ENCODE data around the gene XK. TPM values are rescaled to one million over a fixed set of nuclear protein-coding genes. Genes with fewer than 3 reads are reported as not detected.

The XK gene
- total RNA-seq, 4 donors from 2014 or later = 36.3 to 54.3 (median 39.9) TPM

DNA sequence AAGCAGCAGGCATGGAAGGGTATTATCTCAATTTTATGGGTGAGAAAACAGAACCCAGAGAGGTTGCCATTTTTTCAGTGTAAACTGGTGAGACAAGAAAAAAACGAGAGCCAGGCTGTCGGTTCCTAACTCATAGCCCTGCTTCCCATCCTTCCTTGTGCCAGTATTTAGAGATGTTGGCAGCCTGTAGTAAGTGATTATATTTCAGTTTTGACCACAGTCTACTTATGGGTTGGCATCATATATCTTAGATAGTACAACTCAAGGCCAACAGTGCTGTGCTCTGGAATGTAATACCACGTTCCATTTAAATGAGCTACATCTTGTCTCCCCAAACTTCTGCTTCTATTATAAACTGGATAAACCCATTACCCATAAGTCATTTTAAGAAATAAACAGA is 40.8 kb downstream of the XK start:
- H3K4me3 ChIP-seq = no peak overlapping the region
- peak overlapping the region in 1 of 4 donors; percentile 5 for H3K27ac ChIP-seq
- DNase-seq = no peak
- intact Hi-C loops (cut with DNase I; ENCODE audit: low total_unique reads) = no loop called here
- no peaks in the 10 kb centered on the region for H3K27me3 ChIP-seq
- in situ Hi-C loops (cut with MboI; ENCODE audit: low pct_ligation_motif_present in 1 of 4, low pct_unique_long_range_greater_than_20kb in 1 of 4, low sequenced_read_pairs in 3 of 4) = loop anchor here in 2 of 4 donors (25.0 kb wide), 2 partner anchors 89 to 461 kb away; no protein-coding TSS in a partner anchor
- no peaks in the 10 kb centered on the region for H3K9me3 ChIP-seq
- 79 to 94% methylated on average over 3 of the region's 3 CpGs for WGBS, 2 donors (ENCODE audit: low coverage in 1 of 2)
- H3K4me1 ChIP-seq = no peaks in the 10 kb centered on the region
- no peaks in the 10 kb centered on the region for H3K36me3 ChIP-seq
- TF ChIP-seq POLR2AphosphoS5 (IDR thresholded peaks at IDR 0.05) (no peak), CTCF (IDR thresholded peaks at IDR 0.05) (no peak), POLR2A (IDR thresholded peaks at IDR 0.05) (no peak), EP300 (IDR thresholded peaks at IDR 0.05; ENCODE audit: low read depth) (no peak)

- Histone ChIP-seq H3K4me1 (peaks cover 0 to 7% (median 0%) of the 10 kb centered on the region in 4 donors), H3K27ac (no peak overlapping the region), H3K4me3 (no peak overlapping the region), H3K27me3 (no peaks in the 10 kb centered on the region), H3K36me3 (no peaks in the 10 kb centered on the region), H3K9me3 (no peaks in the 10 kb centered on the region)
- intact Hi-C loops (cut with DNase I; ENCODE audit: low total_unique reads) (no loop called here), in situ Hi-C loops (cut with MboI; ENCODE audit: low pct_ligation_motif_present in 1 of 4, low pct_unique_long_range_greater_than_20kb in 1 of 4, low sequenced_read_pairs in 3 of 4) (loop anchor here in 3 of 4 donors (10.0 to 25.0 kb wide), 3 partner anchors 79 to 442 kb away; no protein-coding TSS in a partner anchor)
- no peak for TF ChIP-seq POLR2AphosphoS5 (IDR thresholded peaks at IDR 0.05)
- TF ChIP-seq CTCF (IDR thresholded peaks at IDR 0.05) = peak; percentile 68 to 82 (median 69)
- TF ChIP-seq EP300 (IDR thresholded peaks at IDR 0.05; ENCODE audit: low read depth) = no peak
- no peak for TF ChIP-seq POLR2A (IDR thresholded peaks at IDR 0.05)
- 15 to 18% methylated on average over 3 of the region's 3 CpGs for WGBS, 2 donors (ENCODE audit: low coverage in 1 of 2)
- peak; percentile 84 for DNase-seq
Observed at GRCh38 chrX:37745354-37745753, 59.8 kb downstream of the XK start.

- H3K27ac ChIP-seq = no peak overlapping the region
- intact Hi-C loops (cut with DNase I; ENCODE audit: low total_unique reads) = no loop called here
- no peak overlapping the region for H3K4me3 ChIP-seq
- WGBS, 2 donors (ENCODE audit: low coverage in 1 of 2) = 76% methylated on average over 1 of the region's 1 CpG; no CpG with 5 or more reads in 1 of the 2 donors
- TF ChIP-seq POLR2A (IDR thresholded peaks at IDR 0.05) (no peak), CTCF (IDR thresholded peaks at IDR 0.05) (no peak), EP300 (IDR thresholded peaks at IDR 0.05; ENCODE audit: low read depth) (no peak), POLR2AphosphoS5 (IDR thresholded peaks at IDR 0.05) (no peak)
- DNase-seq = no peak
- no peaks in the 10 kb centered on the region for H3K27me3 ChIP-seq
- no peaks in the 10 kb centered on the region for H3K36me3 ChIP-seq
- H3K4me1 ChIP-seq = peaks cover 0 to 7% (median 0%) of the 10 kb centered on the region in 4 donors
- H3K9me3 ChIP-seq = no peaks in the 10 kb centered on the region
- in situ Hi-C loops (cut with MboI; ENCODE audit: low pct_ligation_motif_present in 1 of 4, low pct_unique_long_range_greater_than_20kb in 1 of 4, low sequenced_read_pairs in 3 of 4) = loop anchor here in 3 of 4 donors (10.0 to 25.0 kb wide), 3 partner anchors 79 to 441 kb away; no protein-coding TSS in a partner anchor
Observed at GRCh38 chrX:37745835-37746217, 60.2 kb downstream of the XK start.

DNA sequence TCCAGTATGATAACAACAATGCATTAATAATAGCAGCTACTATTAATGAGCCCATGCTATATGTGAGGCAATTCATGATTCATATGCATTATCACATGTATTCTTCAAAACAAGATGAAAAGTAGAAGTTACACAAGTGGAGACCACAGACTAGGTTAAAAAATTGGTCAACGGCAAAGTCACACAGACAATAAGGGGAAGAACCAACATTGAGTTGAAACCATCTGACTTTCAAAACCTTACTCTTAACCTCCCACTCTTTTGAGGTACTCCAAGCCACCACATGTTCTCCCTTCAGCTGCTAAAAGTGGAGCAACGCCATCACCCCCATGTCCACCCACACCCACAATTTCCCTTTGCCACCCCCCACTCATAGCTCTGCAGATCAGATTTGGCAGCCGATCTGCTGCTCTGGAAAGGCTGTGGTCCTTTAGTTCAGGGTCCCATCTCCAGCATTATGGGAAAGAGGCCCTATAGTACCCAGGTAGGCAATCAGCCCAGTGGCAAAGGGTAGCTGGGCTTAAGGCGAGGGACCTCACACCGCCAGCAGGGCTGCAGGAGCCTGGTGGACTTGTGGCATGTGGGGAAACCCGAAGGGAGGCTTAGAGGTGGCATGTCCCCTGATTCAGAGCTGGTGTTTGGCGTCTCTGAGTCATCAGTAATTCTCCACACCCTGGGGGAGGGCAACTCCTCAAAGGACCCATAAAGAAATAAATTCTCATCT is 60.8 kb downstream of the XK start:
- in situ Hi-C loops (cut with MboI; ENCODE audit: low pct_ligation_motif_present in 1 of 4, low pct_unique_long_range_greater_than_20kb in 1 of 4, low sequenced_read_pairs in 3 of 4) (loop anchor here in 3 of 4 donors (10.0 to 25.0 kb wide), 3 partner anchors 78 to 441 kb away; no protein-coding TSS in a partner anchor), intact Hi-C loops (cut with DNase I; ENCODE audit: low total_unique reads) (no loop called here)
- Histone ChIP-seq H3K9me3 (no peaks in the 10 kb centered on the region), H3K27me3 (no peaks in the 10 kb centered on the region), H3K27ac (no peak overlapping the region), H3K4me1 (peaks cover 0 to 7% (median 0%) of the 10 kb centered on the region in 4 donors), H3K4me3 (no peak overlapping the region), H3K36me3 (no peaks in the 10 kb centered on the region)
- TF ChIP-seq EP300 (IDR thresholded peaks at IDR 0.05; ENCODE audit: low read depth) (no peak), CTCF (IDR thresholded peaks at IDR 0.05) (no peak), POLR2AphosphoS5 (IDR thresholded peaks at IDR 0.05) (no peak)
- WGBS, 2 donors (ENCODE audit: low coverage in 1 of 2) = 61% methylated on average over 7 of the region's 7 CpGs; no CpG with 5 or more reads in 1 of the 2 donors
- DNase-seq = no peak
